SK-N-SH (cell line): ENCODE data around the gene RAI14. TPM values are rescaled to one million over a fixed set of nuclear protein-coding genes. Genes with fewer than 3 reads are reported as not detected.

Experiments
- CTCF ChIA-PET: fragments of 300-600, 350-600 bp; formaldehyde crosslinking; extraction: SDS; loops from one replicate; lab custom pipeline; 2021; lab: Yijun Ruan, JAX
- POLR2A ChIA-PET: fragments of 350-600 bp; sonication (Branson Sonifier 250); formaldehyde crosslinking; extraction: SDS; loops from one replicate; lab custom pipeline; 2020; ENCODE audit warnings: antibody characterized with exemption, inconsistent platforms; lab: Yijun Ruan, JAX
- DNase-seq: peaks from one replicate; pipeline ENCODE4 v3.0.0; 2012
- H2AFZ ChIP-seq: fragments of 200-600 bp; sonication (generic); 2 replicates; pipeline ENCODE4 v1.8.1; 2016; ENCODE audit warnings: antibody characterized with exemption, mild to moderate bottlenecking, low read depth
- H3F3A ChIP-seq: fragments of 200-600 bp; sonication (generic); replicated peaks from 2 replicates; pipeline ENCODE3; 2016; ENCODE audit warnings: antibody characterized with exemption, mild to moderate bottlenecking; ENCODE audit not compliant: insufficient read depth
- H3K27ac ChIP-seq, 2 experiments: fragments of 200-500 bp in 1 of 2; fragments of 200-600 bp in 1 of 2; sonication (Bioruptor generic) in 1 of 2; sonication (generic), shearing (Covaris generic) in 1 of 2; 2 replicates each; pipeline versions ENCODE4 v1.5.1 to v1.6.1; 2014 to 2016; ENCODE audit warnings: low read depth in 2 of 2, inconsistent platforms in 1 of 2, low read length in 1 of 2, mild to moderate bottlenecking in 1 of 2, mixed read lengths in 1 of 2
- H3K27me3 ChIP-seq: fragments of 200-600 bp; sonication (generic), shearing (Covaris generic); 2 replicates; pipeline ENCODE4 v1.6.1; 2016; ENCODE audit warnings: mixed run types; ENCODE audit not compliant: insufficient read depth
- H3K36me3 ChIP-seq, 2 experiments: fragments of 200-500 bp in 1 of 2; fragments of 200-600 bp in 1 of 2; sonication (Bioruptor generic) in 1 of 2; sonication (generic) in 1 of 2; replicated peaks in 1 of 2; 2 replicates each; pipeline versions ENCODE3 to v1.5.1; 2014 to 2016; ENCODE audit warnings: low read length in 1 of 2, mild to moderate bottlenecking in 1 of 2; ENCODE audit not compliant: insufficient read depth in 2 of 2, control insufficient read depth in 1 of 2
- H3K4me1 ChIP-seq, 2 experiments: fragments of 200-500 bp in 1 of 2; fragments of 200-600 bp in 1 of 2; sonication (Bioruptor generic) in 1 of 2; sonication (generic), shearing (Covaris generic) in 1 of 2; 2 replicates each; pipeline versions ENCODE4 v1.5.1 to v1.6.1; 2014 to 2016; ENCODE audit warnings: low read depth in 1 of 2, low read length in 1 of 2, mixed run types in 1 of 2; ENCODE audit not compliant: insufficient read depth in 2 of 2, control insufficient read depth in 1 of 2
- H3K4me2 ChIP-seq: fragments of 200-600 bp; sonication (generic), shearing (Covaris generic); 2 replicates; pipeline ENCODE4 v1.6.1; 2017; ENCODE audit warnings: mixed run types
- H3K4me3 ChIP-seq, 2 experiments: fragments of 200-500 bp in 1 of 2; fragments of 200-600 bp in 1 of 2; sonication (Bioruptor generic) in 1 of 2; sonication (generic), shearing (Covaris generic) in 1 of 2; 2 replicates each; pipeline versions ENCODE4 v1.5.1 to v1.8.1; 2014 to 2016; ENCODE audit warnings: low read depth in 2 of 2, inconsistent platforms in 1 of 2, low read length in 1 of 2, mild to moderate bottlenecking in 1 of 2, mixed read lengths in 1 of 2, moderate library complexity in 1 of 2
- H3K79me2 ChIP-seq: fragments of 200-600 bp; sonication (generic); 2 replicates; pipeline ENCODE4 v1.8.1; 2017; ENCODE audit warnings: mild to moderate bottlenecking; ENCODE audit not compliant: insufficient read depth
- H3K9ac ChIP-seq: fragments of 200-600 bp; sonication (generic); 2 replicates; pipeline ENCODE4 v1.6.1; 2017; ENCODE audit warnings: mixed run types
- H3K9me2 ChIP-seq: fragments of 200-600 bp; sonication (generic); 2 replicates; pipeline ENCODE4 v1.6.1; 2017; ENCODE audit warnings: mixed run types
- H3K9me3 ChIP-seq: fragments of 200-600 bp; sonication (generic); 2 replicates; pipeline ENCODE4 v1.6.1; 2017; ENCODE audit warnings: mixed run types, mild to moderate bottlenecking, moderate library complexity
- H4K20me1 ChIP-seq: fragments of 200-600 bp; sonication (generic); 2 replicates; pipeline ENCODE4 v1.6.1; 2017; ENCODE audit warnings: mild to moderate bottlenecking, mixed run types; ENCODE audit not compliant: insufficient read depth
- ELF1 ChIP-seq: IDR thresholded peaks from 2 replicates; pipeline ENCODE4 v1.4.0; 2012
- EP300 ChIP-seq, 2 experiments: IDR thresholded peaks; 2 replicates each; pipeline versions ENCODE4 v1.4.0 to v1.6.1; 2012; ENCODE audit warnings: borderline replicate concordance in 1 of 2, low read depth in 1 of 2, low read length in 1 of 2
- FOSL2 ChIP-seq: IDR thresholded peaks from 2 replicates; pipeline ENCODE4 v1.4.0; 2012; ENCODE audit warnings: low read depth, mild to moderate bottlenecking, moderate library complexity, borderline replicate concordance
- FOXM1 ChIP-seq: IDR thresholded peaks from 2 replicates; pipeline ENCODE4 v1.4.0; 2012; ENCODE audit warnings: low read depth, mild to moderate bottlenecking
- GABPA ChIP-seq: IDR thresholded peaks from 2 replicates; pipeline ENCODE4 v1.4.0; 2012; ENCODE audit warnings: low read depth, mild to moderate bottlenecking
- NFIC ChIP-seq: IDR thresholded peaks from 2 replicates; pipeline ENCODE4 v1.4.0; 2012; ENCODE audit warnings: borderline replicate concordance
- NRF1 ChIP-seq: IDR thresholded peaks from 2 replicates; pipeline ENCODE4 v1.6.1; 2012; ENCODE audit warnings: low read depth, mild to moderate bottlenecking, low read length
- RXRA ChIP-seq: IDR thresholded peaks from 2 replicates; pipeline ENCODE4 v1.4.0; 2012; ENCODE audit warnings: low read depth, mild to moderate bottlenecking, borderline replicate concordance
- SIN3A ChIP-seq: IDR thresholded peaks from 2 replicates; pipeline ENCODE4 v1.6.1; 2012; ENCODE audit warnings: low read depth, mild to moderate bottlenecking, low read length, moderate library complexity, borderline replicate concordance
- SMC3 ChIP-seq: IDR thresholded peaks from 2 replicates; pipeline ENCODE4 v1.6.1; 2012; ENCODE audit warnings: low read depth, low read length, improper control_type of control experiment
- TCF12 ChIP-seq: IDR thresholded peaks from 2 replicates; pipeline ENCODE4 v1.4.0; 2012
- TEAD4 ChIP-seq: IDR thresholded peaks from 2 replicates; pipeline ENCODE4 v1.4.0; 2012; ENCODE audit warnings: mild to moderate bottlenecking, borderline replicate concordance; ENCODE audit not compliant: insufficient read depth
- WGBS: methylation state at CpG from one replicate; pipeline ENCODE4 v1.1.6; 2017; ENCODE audit warnings: low lambda C conversion rate; 5-methylcytosine and 5-hydroxymethylcytosine counted together
- polyA plus RNA-seq, 3 experiments: library from polyadenylated mRNA; depleted of rRNA; stranded (reverse); fragments of >200 nt; gene quantifications; 2 replicates each; pipeline ENCODE4 v1.2.3, GENCODE V29; 2012
- TF ChIP-seq, protein P1 (sequence below): IDR thresholded peaks from 2 replicates; pipeline ENCODE4 v1.4.0; 2012; ENCODE audit warnings: low read depth, borderline replicate concordance
- TF ChIP-seq, protein P2 (sequence below): IDR thresholded peaks from 2 replicates; pipeline ENCODE4 v1.4.0; 2012; ENCODE audit warnings: low read depth
- TF ChIP-seq, protein P3 (sequence below): IDR thresholded peaks from 2 replicates; pipeline ENCODE4 v1.6.1; 2012; ENCODE audit warnings: mild to moderate bottlenecking, low read depth, low read length, moderate library complexity
- TF ChIP-seq, protein P4 (sequence below): IDR thresholded peaks from 2 replicates; pipeline ENCODE4 v1.4.0; 2012; ENCODE audit warnings: low read depth, borderline replicate concordance
- TF ChIP-seq, protein P5 (sequence below): fragments of 150-350 bp; IDR thresholded peaks from 2 replicates; pipeline ENCODE4 v1.6.1; 2017; ENCODE audit warnings: antibody characterized with exemption, low read length, low read depth, borderline replicate concordance

The RAI14 gene
- polyA plus RNA-seq, 1 of the 3 experiments (the other 2 are of a cell fraction): 53.2 TPM

DNA sequence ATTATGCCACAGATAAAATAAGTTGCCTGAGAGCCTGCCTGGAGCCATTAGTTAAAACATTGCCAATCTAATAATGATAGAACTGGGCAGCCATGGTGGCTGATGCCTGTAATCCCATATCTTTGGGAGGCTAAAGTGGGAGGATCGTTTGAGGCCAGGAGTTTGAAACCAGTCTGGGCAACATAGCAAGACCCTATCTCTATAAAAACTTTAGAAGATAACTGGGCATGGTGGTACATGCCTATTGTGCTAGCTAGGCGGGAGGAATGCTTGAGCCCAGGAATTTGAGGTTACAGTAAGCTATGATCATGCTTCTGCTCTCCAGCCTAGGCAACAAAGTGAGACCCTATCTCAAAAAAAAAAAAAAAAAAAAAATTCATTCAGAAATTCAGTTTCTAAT lies 52.6 kb downstream of the RAI14 start:
- H3K9me3 ChIP-seq: no peaks in the 10 kb centered on the region
- 0 out of 2 replicates have a peak overlapping the region, but pooled peaks have one; percentile 32 for H3K4me2 ChIP-seq
- no peak overlapping the region for H3K4me3 ChIP-seq
- H3K36me3 ChIP-seq: peaks cover 0 to 31% of the 10 kb centered on the region in 2 experiments
- ChIA-PET CTCF (no interaction called here), POLR2A (no interaction called here)
- no peaks in the 10 kb centered on the region for H3K27me3 ChIP-seq
- no peaks in the 10 kb centered on the region for H4K20me1 ChIP-seq
- H3K79me2 ChIP-seq: peaks cover 91% of the 10 kb centered on the region
- H3K9me2 ChIP-seq: no peaks in the 10 kb centered on the region
- no peak overlapping the region for H2AFZ ChIP-seq
- WGBS: 83% methylated on average over 2 of the region's 2 CpGs
- H3F3A ChIP-seq: peaks cover 56% of the 10 kb centered on the region
- peaks cover 0 to 41% of the 10 kb centered on the region in 2 experiments; a peak in 2 of 4 replicates for H3K4me1 ChIP-seq
- DNase-seq: no peak
- peak overlapping the region; percentile 59; the same call in 1 of the 2 replicates for H3K9ac ChIP-seq
- no peak for TF ChIP-seq TCF12
- no peak for TF ChIP-seq FOSL2
- no peak for TF ChIP-seq SMC3
- TF ChIP-seq, protein P1, sequence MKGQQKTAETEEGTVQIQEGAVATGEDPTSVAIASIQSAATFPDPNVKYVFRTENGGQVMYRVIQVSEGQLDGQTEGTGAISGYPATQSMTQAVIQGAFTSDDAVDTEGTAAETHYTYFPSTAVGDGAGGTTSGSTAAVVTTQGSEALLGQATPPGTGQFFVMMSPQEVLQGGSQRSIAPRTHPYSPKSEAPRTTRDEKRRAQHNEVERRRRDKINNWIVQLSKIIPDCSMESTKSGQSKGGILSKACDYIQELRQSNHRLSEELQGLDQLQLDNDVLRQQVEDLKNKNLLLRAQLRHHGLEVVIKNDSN: no peak
- no peak for TF ChIP-seq SIN3A
- TF ChIP-seq NFIC: no peak
- TF ChIP-seq RXRA: no peak
- TF ChIP-seq TEAD4: no peak
- H3K27ac ChIP-seq: peak overlapping the region in 1 of 2 experiments; percentile 92; a peak in 2 of 4 replicates

DNA sequence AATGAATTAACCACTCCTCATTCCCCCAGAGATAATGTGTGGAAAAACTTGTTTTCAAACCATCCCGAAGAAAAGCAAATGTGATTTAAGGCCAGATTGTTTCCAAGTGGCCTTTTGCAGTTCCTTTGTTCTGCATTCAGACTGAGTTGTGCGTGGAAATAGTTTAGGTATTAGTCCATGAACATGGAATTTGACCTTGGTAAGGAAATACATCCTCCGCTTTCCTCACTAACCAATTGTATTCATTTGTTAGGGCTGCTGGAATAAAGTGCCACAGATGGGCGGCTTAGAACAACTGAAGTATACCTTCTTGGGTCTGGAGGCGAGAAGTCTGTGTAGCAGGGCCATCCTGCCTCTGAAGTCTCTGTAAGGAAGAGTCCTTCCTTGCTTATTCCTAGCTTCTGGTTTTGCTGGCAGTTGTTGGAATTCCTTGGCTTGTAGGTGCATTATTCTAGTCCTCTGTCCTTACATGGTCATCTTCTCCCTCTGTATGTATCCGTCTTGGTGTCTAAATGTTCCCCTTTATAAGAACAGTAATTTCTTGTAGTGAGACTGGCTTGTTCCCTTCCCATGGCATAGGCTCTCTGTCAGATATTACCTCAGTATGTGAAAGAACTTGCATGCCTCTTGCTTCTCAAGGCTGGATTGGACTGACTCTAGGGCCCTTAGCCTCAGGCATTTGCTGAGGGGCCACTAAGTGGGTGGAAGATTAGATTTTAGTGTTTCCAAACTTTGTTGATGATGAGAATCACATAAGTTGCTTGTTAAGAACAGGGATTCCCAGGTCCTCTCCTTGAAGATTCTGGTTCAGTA lies 53.9 kb downstream of the RAI14 start:
- H3K9me2 ChIP-seq: no peaks in the 10 kb centered on the region
- peak overlapping the region in 1 of 2 experiments; percentile 4; a peak in 1 of 4 replicates for H3K4me3 ChIP-seq
- peak overlapping the region; percentile 32 for H3K4me2 ChIP-seq
- peaks cover 91% of the 10 kb centered on the region for H3K79me2 ChIP-seq
- POLR2A ChIA-PET: no interaction called here
- DNase-seq: no peak
- peak overlapping the region; percentile 59 for H3K9ac ChIP-seq
- peaks cover 0 to 47% of the 10 kb centered on the region in 2 experiments; a peak in 2 of 4 replicates for H3K4me1 ChIP-seq
- H3K27ac ChIP-seq: peak overlapping the region; percentile 80 to 92; a peak in 3 of 4 replicates
- 42% methylated on average over 5 of the region's 6 CpGs for WGBS
- peaks cover 52% of the 10 kb centered on the region for H3F3A ChIP-seq
- H2AFZ ChIP-seq: no peak overlapping the region
- H3K36me3 ChIP-seq: peaks cover 0 to 24% of the 10 kb centered on the region in 2 experiments
- CTCF ChIA-PET: interaction anchor here (0.6 kb wide), 1 partner anchor 22 kb away, joined by 3 read pairs; no protein-coding TSS in a partner anchor
- H3K9me3 ChIP-seq: no peaks in the 10 kb centered on the region
- no peaks in the 10 kb centered on the region for H3K27me3 ChIP-seq
- no peaks in the 10 kb centered on the region for H4K20me1 ChIP-seq
- peak; percentile 57; the same call in 1 of the 2 replicates for TF ChIP-seq TEAD4
- TF ChIP-seq FOXM1: no peak
- no peak for TF ChIP-seq NRF1
- TF ChIP-seq, protein P2, sequence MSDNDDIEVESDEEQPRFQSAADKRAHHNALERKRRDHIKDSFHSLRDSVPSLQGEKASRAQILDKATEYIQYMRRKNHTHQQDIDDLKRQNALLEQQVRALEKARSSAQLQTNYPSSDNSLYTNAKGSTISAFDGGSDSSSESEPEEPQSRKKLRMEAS: peak; percentile 48; the same call in 1 of the 2 replicates
- 0 out of 2 replicates have a peak, but pooled peaks have one; percentile 20 for TF ChIP-seq GABPA
- no peak; the same call in 1 of the 2 replicates for TF ChIP-seq ELF1
- TF ChIP-seq, protein P3, sequence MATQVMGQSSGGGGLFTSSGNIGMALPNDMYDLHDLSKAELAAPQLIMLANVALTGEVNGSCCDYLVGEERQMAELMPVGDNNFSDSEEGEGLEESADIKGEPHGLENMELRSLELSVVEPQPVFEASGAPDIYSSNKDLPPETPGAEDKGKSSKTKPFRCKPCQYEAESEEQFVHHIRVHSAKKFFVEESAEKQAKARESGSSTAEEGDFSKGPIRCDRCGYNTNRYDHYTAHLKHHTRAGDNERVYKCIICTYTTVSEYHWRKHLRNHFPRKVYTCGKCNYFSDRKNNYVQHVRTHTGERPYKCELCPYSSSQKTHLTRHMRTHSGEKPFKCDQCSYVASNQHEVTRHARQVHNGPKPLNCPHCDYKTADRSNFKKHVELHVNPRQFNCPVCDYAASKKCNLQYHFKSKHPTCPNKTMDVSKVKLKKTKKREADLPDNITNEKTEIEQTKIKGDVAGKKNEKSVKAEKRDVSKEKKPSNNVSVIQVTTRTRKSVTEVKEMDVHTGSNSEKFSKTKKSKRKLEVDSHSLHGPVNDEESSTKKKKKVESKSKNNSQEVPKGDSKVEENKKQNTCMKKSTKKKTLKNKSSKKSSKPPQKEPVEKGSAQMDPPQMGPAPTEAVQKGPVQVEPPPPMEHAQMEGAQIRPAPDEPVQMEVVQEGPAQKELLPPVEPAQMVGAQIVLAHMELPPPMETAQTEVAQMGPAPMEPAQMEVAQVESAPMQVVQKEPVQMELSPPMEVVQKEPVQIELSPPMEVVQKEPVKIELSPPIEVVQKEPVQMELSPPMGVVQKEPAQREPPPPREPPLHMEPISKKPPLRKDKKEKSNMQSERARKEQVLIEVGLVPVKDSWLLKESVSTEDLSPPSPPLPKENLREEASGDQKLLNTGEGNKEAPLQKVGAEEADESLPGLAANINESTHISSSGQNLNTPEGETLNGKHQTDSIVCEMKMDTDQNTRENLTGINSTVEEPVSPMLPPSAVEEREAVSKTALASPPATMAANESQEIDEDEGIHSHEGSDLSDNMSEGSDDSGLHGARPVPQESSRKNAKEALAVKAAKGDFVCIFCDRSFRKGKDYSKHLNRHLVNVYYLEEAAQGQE: no peak
- TF ChIP-seq, protein P4, sequence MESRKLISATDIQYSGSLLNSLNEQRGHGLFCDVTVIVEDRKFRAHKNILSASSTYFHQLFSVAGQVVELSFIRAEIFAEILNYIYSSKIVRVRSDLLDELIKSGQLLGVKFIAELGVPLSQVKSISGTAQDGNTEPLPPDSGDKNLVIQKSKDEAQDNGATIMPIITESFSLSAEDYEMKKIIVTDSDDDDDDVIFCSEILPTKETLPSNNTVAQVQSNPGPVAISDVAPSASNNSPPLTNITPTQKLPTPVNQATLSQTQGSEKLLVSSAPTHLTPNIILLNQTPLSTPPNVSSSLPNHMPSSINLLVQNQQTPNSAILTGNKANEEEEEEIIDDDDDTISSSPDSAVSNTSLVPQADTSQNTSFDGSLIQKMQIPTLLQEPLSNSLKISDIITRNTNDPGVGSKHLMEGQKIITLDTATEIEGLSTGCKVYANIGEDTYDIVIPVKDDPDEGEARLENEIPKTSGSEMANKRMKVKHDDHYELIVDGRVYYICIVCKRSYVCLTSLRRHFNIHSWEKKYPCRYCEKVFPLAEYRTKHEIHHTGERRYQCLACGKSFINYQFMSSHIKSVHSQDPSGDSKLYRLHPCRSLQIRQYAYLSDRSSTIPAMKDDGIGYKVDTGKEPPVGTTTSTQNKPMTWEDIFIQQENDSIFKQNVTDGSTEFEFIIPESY: no peak
- TF ChIP-seq, protein P5, sequence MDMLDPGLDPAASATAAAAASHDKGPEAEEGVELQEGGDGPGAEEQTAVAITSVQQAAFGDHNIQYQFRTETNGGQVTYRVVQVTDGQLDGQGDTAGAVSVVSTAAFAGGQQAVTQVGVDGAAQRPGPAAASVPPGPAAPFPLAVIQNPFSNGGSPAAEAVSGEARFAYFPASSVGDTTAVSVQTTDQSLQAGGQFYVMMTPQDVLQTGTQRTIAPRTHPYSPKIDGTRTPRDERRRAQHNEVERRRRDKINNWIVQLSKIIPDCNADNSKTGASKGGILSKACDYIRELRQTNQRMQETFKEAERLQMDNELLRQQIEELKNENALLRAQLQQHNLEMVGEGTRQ: no peak
- TF ChIP-seq, protein P1: no peak
- TF ChIP-seq EP300 (IDR thresholded peaks at IDR 0.05; ENCODE audit: borderline replicate concordance in 1 of 2, low read depth in 1 of 2, low read length in 1 of 2): peak in 1 of 2 experiments; percentile 57; a peak in 1 of 4 replicates
